ENCODE data around the gene CALHM3. TPM values are rescaled to one million over a fixed set of nuclear protein-coding genes. Genes with fewer than 3 reads are reported as not detected.

The CALHM3 gene
- polyA plus RNA-seq, 1 donor from 2014 or later, result not detected

DNA sequence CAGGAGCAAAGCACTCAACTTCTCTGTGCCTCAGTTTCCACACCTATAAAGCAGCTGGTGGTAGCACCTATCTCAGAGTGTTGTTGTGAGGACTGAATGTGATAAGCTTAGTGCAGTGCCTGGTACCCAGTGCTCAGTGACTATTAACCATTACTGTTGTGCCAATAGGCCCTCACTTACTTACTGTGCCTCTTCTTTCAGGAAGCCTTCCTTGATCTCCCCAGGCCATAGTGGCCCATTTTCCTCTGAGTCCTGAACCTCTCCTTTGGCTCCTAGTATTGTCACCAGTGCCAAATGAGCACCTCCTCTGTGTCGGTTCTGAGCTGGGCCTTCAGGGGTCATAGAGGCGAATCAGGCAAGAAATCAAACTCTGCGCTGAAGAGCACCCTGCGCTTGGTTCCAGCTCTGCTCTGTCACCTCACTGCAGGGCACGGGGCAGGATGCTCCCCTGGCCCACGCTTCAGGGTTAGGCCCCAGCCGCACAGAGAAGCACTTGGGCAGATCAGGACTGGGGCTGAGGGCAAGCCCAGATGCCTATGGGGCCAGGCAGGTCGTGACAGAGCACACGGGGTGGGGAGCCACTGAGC lies 22.9 kb downstream of the CALHM3 start:
- Histone ChIP-seq H4K20me1 (ENCODE audit: insufficient read depth) (no peaks in the 10 kb centered on the region), H3K4me3 (ENCODE audit: low read length) (no peak overlapping the region), H3K9ac (ENCODE audit: low read length) (no peak overlapping the region), H3K9me2 (ENCODE audit: insufficient read depth, low read length) (no peaks in the 10 kb centered on the region), H3K27ac (ENCODE audit: low read length) (no peak overlapping the region), H3K27me3 (ENCODE audit: insufficient read depth, low read depth, low read length) (no peaks in the 10 kb centered on the region), H2AFZ (ENCODE audit: low read depth, low read length) (no peak overlapping the region), H3K9me3 (ENCODE audit: low read length) (no peaks in the 10 kb centered on the region), H3F3A (ENCODE audit: insufficient read depth, low read length, poor library complexity, severe bottlenecking) (no peaks in the 10 kb centered on the region), H3K4me2 (ENCODE audit: low read length) (no peak overlapping the region), H3K36me3 (ENCODE audit: insufficient read depth, low read length) (no peaks in the 10 kb centered on the region), H3K79me2 (replicated peaks; ENCODE audit: insufficient read depth, low read length) (no peaks in the 10 kb centered on the region)
- no peak for TF ChIP-seq SMC3 (conservative IDR thresholded peaks at IDR 0.05; ENCODE audit: poor library complexity)
- no peak for TF ChIP-seq RAD21 (conservative IDR thresholded peaks at IDR 0.05)
- no peak for TF ChIP-seq POLR2AphosphoS5 (IDR thresholded peaks at IDR 0.05)
- no peak for TF ChIP-seq TAF1 (IDR thresholded peaks at IDR 0.05; ENCODE audit: low read depth)
- TF ChIP-seq REST (IDR thresholded peaks at IDR 0.05; ENCODE audit: borderline replicate concordance), result no peak

DNA sequence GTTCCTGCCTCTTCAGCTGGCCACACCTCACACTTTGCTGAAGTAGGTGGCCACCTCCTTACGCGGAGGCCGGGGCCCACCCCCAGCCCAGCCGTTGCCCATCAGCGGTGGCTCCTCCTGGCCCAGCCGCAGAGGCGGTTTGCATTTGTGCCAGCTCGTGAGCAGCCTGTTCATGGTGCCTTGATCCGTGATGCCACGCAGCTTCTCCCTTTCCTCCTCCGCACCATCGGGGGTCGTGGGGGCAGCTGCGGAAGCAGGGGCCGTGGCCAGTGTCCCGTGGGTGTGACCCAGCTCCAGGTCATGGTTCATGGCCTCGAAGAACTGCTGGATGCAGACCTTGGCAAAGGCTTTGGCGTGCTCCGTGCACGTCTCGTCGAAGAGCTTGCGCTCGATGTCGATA lies 23.8 kb downstream of the CALHM3 start:
- Histone ChIP-seq H3K9ac (ENCODE audit: low read length) (no peak overlapping the region), H3K36me3 (ENCODE audit: insufficient read depth, low read length) (no peaks in the 10 kb centered on the region), H3K4me3 (ENCODE audit: low read length) (no peak overlapping the region), H3K4me2 (ENCODE audit: low read length) (no peak overlapping the region), H3K79me2 (replicated peaks; ENCODE audit: insufficient read depth, low read length) (no peaks in the 10 kb centered on the region), H3K9me3 (ENCODE audit: low read length) (no peaks in the 10 kb centered on the region), H3K27ac (ENCODE audit: low read length) (no peak overlapping the region), H3F3A (ENCODE audit: insufficient read depth, low read length, poor library complexity, severe bottlenecking) (no peaks in the 10 kb centered on the region), H3K9me2 (ENCODE audit: insufficient read depth, low read length) (no peaks in the 10 kb centered on the region), H4K20me1 (ENCODE audit: insufficient read depth) (no peaks in the 10 kb centered on the region), H3K27me3 (ENCODE audit: insufficient read depth, low read depth, low read length) (no peaks in the 10 kb centered on the region), H2AFZ (ENCODE audit: low read depth, low read length) (no peak overlapping the region)
- TF ChIP-seq RAD21 (conservative IDR thresholded peaks at IDR 0.05), result no peak
- TF ChIP-seq REST (IDR thresholded peaks at IDR 0.05; ENCODE audit: borderline replicate concordance), result no peak
- no peak for TF ChIP-seq CTCF (IDR thresholded peaks at IDR 0.05; ENCODE audit: poor library complexity, severe bottlenecking)
- no peak for TF ChIP-seq POLR2AphosphoS5 (IDR thresholded peaks at IDR 0.05)
- no peak for TF ChIP-seq TAF1 (IDR thresholded peaks at IDR 0.05; ENCODE audit: low read depth)
- TF ChIP-seq EZH2 (IDR thresholded peaks at IDR 0.05; ENCODE audit: borderline replicate concordance, insufficient read depth, low read length, poor library complexity, severe bottlenecking), result no peak
- no peak for TF ChIP-seq MXI1 (conservative IDR thresholded peaks at IDR 0.05; ENCODE audit: poor library complexity, severe bottlenecking)
- TF ChIP-seq EP300 (conservative IDR thresholded peaks at IDR 0.05; ENCODE audit: poor library complexity, severe bottlenecking), result no peak
- no peak for TF ChIP-seq SMC3 (conservative IDR thresholded peaks at IDR 0.05; ENCODE audit: poor library complexity)
